Panc1 (cell line): ENCODE results near the gene HDAC3. TPM values are rescaled to one million over a fixed set of nuclear protein-coding genes. Genes with fewer than 3 reads are reported as not detected.

Experiments used
- ATAC-seq: fragments of 200-7000 bp; cut with Tn5 transposase; 2 replicates; pipeline ENCODE4 v1.9.1; 2020; ENCODE audit warnings: mild to moderate bottlenecking, moderate library complexity
- BruUV-seq: library from RNA; stranded (reverse); fragments of 400-500 nt; replicated peaks from 2 replicates; lab custom pipeline; 2021; lab: Mats Ljungman, UMichigan
- CTCF ChIA-PET: fragments of 300-600 bp; sonication (Branson Sonifier 250); formaldehyde crosslinking; loops from one replicate; lab custom pipeline; 2022; ENCODE audit warnings: antibody characterized with exemption; lab: Charles Lee
- POLR2A ChIA-PET: fragments of 300-600 bp; sonication (Branson Sonifier 250); formaldehyde crosslinking; loops from one replicate; lab custom pipeline; 2022; ENCODE audit warnings: antibody characterized with exemption; lab: Charles Lee
- DNase-seq: peaks from one replicate; pipeline ENCODE4 v3.0.0-alpha.2; 2010; ENCODE audit warnings: low read depth, low spot score
- H3K27ac ChIP-seq: 2 replicates; pipeline ENCODE4 v1.5.1; 2011; ENCODE audit warnings: mild to moderate bottlenecking, low read length, inconsistent platforms
- H3K27me3 ChIP-seq: fragments of 200-500 bp; sonication (Bioruptor generic); 2 replicates; pipeline ENCODE4 v1.6.0; 2014; ENCODE audit warnings: low read length, inconsistent platforms; ENCODE audit not compliant: control insufficient read depth, insufficient read depth
- H3K36me3 ChIP-seq: fragments of 200-500 bp; sonication (Bioruptor generic); 2 replicates; pipeline ENCODE4 v1.5.1; 2014; ENCODE audit warnings: inconsistent platforms, mild to moderate bottlenecking, low read length, moderate library complexity; ENCODE audit not compliant: control insufficient read depth, insufficient read depth
- H3K4me1 ChIP-seq: 2 replicates; pipeline ENCODE4 v1.5.1; 2011; ENCODE audit warnings: inconsistent platforms, mild to moderate bottlenecking, low read length, moderate library complexity; ENCODE audit not compliant: control insufficient read depth, insufficient read depth
- H3K4me3 ChIP-seq, 2 experiments: 2 replicates each; pipeline ENCODE4 v1.5.1; 2011 to 2012; ENCODE audit warnings: low read depth in 2 of 2, low read length in 2 of 2, mild to moderate bottlenecking in 2 of 2, inconsistent platforms in 1 of 2, moderate library complexity in 1 of 2
- H3K9me3 ChIP-seq: fragments of 200-500 bp; sonication (Bioruptor generic); 2 replicates; pipeline ENCODE4 v1.5.1; 2014; ENCODE audit warnings: low read depth, mild to moderate bottlenecking, inconsistent platforms, low read length, moderate library complexity; ENCODE audit not compliant: control insufficient read depth, insufficient read depth
- CTCF ChIP-seq: fragments of 450-650 bp; IDR thresholded peaks from 2 replicates; pipeline ENCODE4 v1.5.1; 2017; ENCODE audit warnings: mild to moderate bottlenecking
- POLR2AphosphoS5 ChIP-seq: IDR thresholded peaks from 2 replicates; pipeline ENCODE4 v1.6.1; 2012; ENCODE audit warnings: mild to moderate bottlenecking, low read depth, low read length, moderate library complexity
- SIN3A ChIP-seq: IDR thresholded peaks from 2 replicates; pipeline ENCODE4 v1.6.1; 2012; ENCODE audit warnings: low read depth, mild to moderate bottlenecking, low read length, moderate library complexity, borderline replicate concordance; ENCODE audit not compliant: insufficient read depth
- TCF7L2 ChIP-seq: IDR thresholded peaks from 2 replicates; pipeline ENCODE4 v1.6.1; 2011; ENCODE audit warnings: mild to moderate bottlenecking, low read depth, low read length, inconsistent platforms
- in situ Hi-C: cut with HindIII; loops from 2 replicates; pipeline ENCODE4 v1.10.0; 2016; ENCODE audit warnings: low sequenced_read_pairs, low pct_unique_long_range_greater_than_20kb
- intact Hi-C: fragments of 100-400 bp; cut with micrococcal nuclease; formaldehyde crosslinking; loops from one replicate; pipeline ENCODE4 v1.10.0; 2022; ENCODE audit not compliant: unreplicated experiment
- total RNA-seq: library from RNA; stranded (reverse); gene quantifications from one replicate; pipeline ENCODE4 v1.2.1, GENCODE V29; 2021; ENCODE audit not compliant: unreplicated experiment
- TF ChIP-seq, protein P1 (sequence below), 2 experiments: IDR thresholded peaks; 2 replicates each; pipeline ENCODE4 v1.6.1; 2011 to 2012; ENCODE audit warnings: low read depth in 2 of 2, control low read depth in 1 of 2, low read length in 1 of 2, mild to moderate bottlenecking in 1 of 2, moderate library complexity in 1 of 2; ENCODE audit not compliant: insufficient read depth in 1 of 2

Gene HDAC3
- total RNA-seq, 1 experiment from 2014 or later = 75.5 TPM

DNA sequence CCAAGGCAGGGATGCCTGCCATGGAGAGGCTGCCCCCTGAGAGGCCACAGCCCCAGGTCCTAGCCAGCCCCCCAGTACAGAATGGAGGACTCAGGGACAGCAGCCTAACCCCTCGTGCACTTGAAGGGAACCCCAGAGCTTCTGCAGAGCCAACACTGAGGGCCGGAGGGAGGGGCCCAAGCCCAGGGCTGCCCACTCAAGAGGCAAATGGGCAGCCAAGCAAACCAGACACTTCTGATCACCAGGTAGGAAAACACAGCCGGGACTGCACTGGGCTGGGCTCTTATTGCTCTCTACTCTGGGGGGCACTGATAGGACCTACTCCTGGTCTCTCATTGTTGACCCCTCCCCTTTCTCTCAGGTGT lies 3.4 kb upstream of the HDAC3 start:
- Histone ChIP-seq H3K27me3 (no peaks in the 10 kb centered on the region), H3K36me3 (no peaks in the 10 kb centered on the region; the same call in 1 of the 2 replicates), H3K4me3 (no peak overlapping the region), H3K4me1 (peaks cover 15% of the 10 kb centered on the region), H3K27ac (no peak overlapping the region), H3K9me3 (no peaks in the 10 kb centered on the region)
- BruUV-seq = no TSS peak
- CTCF ChIA-PET = no interaction called here
- POLR2A ChIA-PET = no interaction called here
- DNase-seq (no peak), ATAC-seq (no peak)
- intact Hi-C loops = no loop called here
- TF ChIP-seq TCF7L2 (no peak), CTCF (no peak), POLR2AphosphoS5 (no peak), SIN3A (no peak)
- TF ChIP-seq, protein P1, sequence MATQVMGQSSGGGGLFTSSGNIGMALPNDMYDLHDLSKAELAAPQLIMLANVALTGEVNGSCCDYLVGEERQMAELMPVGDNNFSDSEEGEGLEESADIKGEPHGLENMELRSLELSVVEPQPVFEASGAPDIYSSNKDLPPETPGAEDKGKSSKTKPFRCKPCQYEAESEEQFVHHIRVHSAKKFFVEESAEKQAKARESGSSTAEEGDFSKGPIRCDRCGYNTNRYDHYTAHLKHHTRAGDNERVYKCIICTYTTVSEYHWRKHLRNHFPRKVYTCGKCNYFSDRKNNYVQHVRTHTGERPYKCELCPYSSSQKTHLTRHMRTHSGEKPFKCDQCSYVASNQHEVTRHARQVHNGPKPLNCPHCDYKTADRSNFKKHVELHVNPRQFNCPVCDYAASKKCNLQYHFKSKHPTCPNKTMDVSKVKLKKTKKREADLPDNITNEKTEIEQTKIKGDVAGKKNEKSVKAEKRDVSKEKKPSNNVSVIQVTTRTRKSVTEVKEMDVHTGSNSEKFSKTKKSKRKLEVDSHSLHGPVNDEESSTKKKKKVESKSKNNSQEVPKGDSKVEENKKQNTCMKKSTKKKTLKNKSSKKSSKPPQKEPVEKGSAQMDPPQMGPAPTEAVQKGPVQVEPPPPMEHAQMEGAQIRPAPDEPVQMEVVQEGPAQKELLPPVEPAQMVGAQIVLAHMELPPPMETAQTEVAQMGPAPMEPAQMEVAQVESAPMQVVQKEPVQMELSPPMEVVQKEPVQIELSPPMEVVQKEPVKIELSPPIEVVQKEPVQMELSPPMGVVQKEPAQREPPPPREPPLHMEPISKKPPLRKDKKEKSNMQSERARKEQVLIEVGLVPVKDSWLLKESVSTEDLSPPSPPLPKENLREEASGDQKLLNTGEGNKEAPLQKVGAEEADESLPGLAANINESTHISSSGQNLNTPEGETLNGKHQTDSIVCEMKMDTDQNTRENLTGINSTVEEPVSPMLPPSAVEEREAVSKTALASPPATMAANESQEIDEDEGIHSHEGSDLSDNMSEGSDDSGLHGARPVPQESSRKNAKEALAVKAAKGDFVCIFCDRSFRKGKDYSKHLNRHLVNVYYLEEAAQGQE (IDR thresholded peaks at IDR 0.05; ENCODE audit: insufficient read depth in 1 of 2, low read depth in 2 of 2, low read length in 1 of 2) = no peak
- in situ Hi-C loops = no loop called here

- Histone ChIP-seq H3K27me3 (no peaks in the 10 kb centered on the region), H3K9me3 (no peaks in the 10 kb centered on the region), H3K27ac (no peak overlapping the region), H3K4me3 (no peak overlapping the region), H3K4me1 (peaks cover 15% of the 10 kb centered on the region), H3K36me3 (no peaks in the 10 kb centered on the region; the same call in 1 of the 2 replicates)
- TSS peak; percentile 60 for BruUV-seq
- in situ Hi-C loops = no loop called here
- ATAC-seq = no peak
- intact Hi-C loops = no loop called here
- TF ChIP-seq TCF7L2 (no peak), POLR2AphosphoS5 (no peak), CTCF (no peak), SIN3A (no peak)
- TF ChIP-seq, protein P1 (IDR thresholded peaks at IDR 0.05; ENCODE audit: insufficient read depth in 1 of 2, low read depth in 2 of 2, low read length in 1 of 2) = no peak
- CTCF ChIA-PET = interaction anchor here (0.8 kb wide), 1 partner anchor 47 kb away, joined by 6 read pairs; no protein-coding TSS in a partner anchor
- DNase-seq = no peak
- POLR2A ChIA-PET = interaction anchor here (0.6 kb wide), 1 partner anchor 34 kb away, joined by 3 read pairs; no protein-coding TSS in a partner anchor
Observed at GRCh38 chr5:141639357-141640050, 2.9 kb upstream of the HDAC3 start.
